Measurements from ENCODE around the gene STAT6. TPM values are rescaled to one million over a fixed set of nuclear protein-coding genes. Genes with fewer than 3 reads are reported as not detected.

STAT6 gene
- total RNA-seq, 1 donor from 2014 or later = 46.2 TPM

DNA sequence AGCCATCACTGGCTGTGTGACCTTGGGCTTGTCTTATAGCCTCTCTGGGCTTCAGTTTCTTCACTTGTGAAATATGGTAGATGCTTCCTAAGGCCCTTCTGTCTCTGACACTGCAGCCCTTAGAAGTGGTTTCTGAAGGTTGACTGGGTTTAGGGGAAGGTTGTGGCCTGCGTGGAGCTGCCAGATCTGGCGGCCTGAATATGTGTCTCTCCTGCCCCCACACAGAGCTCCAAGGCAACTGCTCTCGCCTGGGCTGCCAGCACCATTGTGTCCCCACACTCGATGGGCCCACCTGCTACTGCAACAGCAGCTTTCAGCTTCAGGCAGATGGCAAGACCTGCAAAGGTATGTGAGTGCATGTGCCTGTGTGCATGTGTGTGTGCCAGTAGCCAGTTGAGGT is 32.3 kb upstream of the STAT6 start:
- Histone ChIP-seq H3K27ac (replicated peaks) (peak overlapping the region; percentile 99), H3K4me1 (peaks cover 96% of the 10 kb centered on the region)

DNA sequence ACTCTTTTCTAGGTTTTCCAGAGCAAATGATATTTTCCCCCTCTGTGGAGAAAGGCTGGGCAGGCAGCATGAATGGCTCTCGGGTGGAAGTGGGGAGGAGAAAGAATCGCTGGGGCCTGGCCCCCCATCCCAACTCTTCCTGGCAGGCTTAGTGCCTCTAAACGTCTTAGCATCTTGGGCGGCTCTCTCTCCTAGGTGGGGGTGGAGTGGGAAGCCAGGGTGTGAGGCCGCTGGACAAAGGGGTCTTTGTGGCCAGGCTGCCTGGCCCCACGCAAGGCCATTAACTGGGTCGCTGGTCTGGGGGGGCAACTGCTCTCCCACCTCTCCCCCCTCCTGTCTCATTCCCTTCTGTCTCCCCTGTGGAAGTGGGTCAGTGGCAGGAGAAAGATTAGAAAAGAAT is 31.6 kb upstream of the STAT6 start:
- peak overlapping the region; percentile 99 for H3K27ac ChIP-seq (replicated peaks)
- DNase-seq = no peak
- H3K4me3 ChIP-seq = no peak overlapping the region
- H3K9me3 ChIP-seq (replicated peaks) = no peaks in the 10 kb centered on the region
- no peaks in the 10 kb centered on the region for H3K27me3 ChIP-seq (ENCODE audit: low read depth)
- peaks cover 96% of the 10 kb centered on the region for H3K4me1 ChIP-seq
- TF ChIP-seq, protein P1, sequence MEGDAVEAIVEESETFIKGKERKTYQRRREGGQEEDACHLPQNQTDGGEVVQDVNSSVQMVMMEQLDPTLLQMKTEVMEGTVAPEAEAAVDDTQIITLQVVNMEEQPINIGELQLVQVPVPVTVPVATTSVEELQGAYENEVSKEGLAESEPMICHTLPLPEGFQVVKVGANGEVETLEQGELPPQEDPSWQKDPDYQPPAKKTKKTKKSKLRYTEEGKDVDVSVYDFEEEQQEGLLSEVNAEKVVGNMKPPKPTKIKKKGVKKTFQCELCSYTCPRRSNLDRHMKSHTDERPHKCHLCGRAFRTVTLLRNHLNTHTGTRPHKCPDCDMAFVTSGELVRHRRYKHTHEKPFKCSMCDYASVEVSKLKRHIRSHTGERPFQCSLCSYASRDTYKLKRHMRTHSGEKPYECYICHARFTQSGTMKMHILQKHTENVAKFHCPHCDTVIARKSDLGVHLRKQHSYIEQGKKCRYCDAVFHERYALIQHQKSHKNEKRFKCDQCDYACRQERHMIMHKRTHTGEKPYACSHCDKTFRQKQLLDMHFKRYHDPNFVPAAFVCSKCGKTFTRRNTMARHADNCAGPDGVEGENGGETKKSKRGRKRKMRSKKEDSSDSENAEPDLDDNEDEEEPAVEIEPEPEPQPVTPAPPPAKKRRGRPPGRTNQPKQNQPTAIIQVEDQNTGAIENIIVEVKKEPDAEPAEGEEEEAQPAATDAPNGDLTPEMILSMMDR (IDR thresholded peaks at IDR 0.05; ENCODE audit: borderline replicate concordance) = no peak
- intact Hi-C loops (cut with micrococcal nuclease) = no loop called here
- peaks cover 76% of the 10 kb centered on the region for H3K36me3 ChIP-seq

More for the DNA sequence above, 32.3 kb upstream of the STAT6 start:
- no peaks in the 10 kb centered on the region for H3K27me3 ChIP-seq (ENCODE audit: low read depth)
- H3K36me3 ChIP-seq = peaks cover 76% of the 10 kb centered on the region
- H3K4me3 ChIP-seq = no peak overlapping the region
- intact Hi-C loops (cut with micrococcal nuclease) = no loop called here
- DNase-seq = no peak
- TF ChIP-seq, protein P1 (IDR thresholded peaks at IDR 0.05; ENCODE audit: borderline replicate concordance) = no peak
- H3K9me3 ChIP-seq (replicated peaks) = no peaks in the 10 kb centered on the region

DNA sequence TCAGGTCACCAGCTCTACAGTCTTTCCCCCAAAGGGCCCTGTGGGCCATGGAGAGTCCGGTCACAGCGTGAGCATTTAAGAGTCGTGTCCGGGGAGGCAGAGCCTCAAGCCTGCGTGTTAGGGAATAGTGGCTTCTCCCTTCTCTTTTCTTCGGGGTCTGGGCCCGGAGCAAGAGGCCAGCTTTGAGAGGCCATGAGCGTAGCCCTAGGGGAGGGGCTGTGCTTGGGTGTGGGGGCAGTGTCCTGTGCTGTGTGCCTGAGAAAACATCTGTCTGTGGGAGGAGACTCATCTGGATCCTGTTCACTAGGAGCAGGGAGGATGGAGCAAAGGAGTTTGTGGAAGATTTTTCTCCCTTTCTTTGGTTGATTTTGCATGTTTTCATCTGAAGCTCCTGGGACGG is 31.0 kb upstream of the STAT6 start:
- Histone ChIP-seq H3K27ac (replicated peaks) (peak overlapping the region; percentile 99), H3K4me3 (no peak overlapping the region), H3K36me3 (peaks cover 76% of the 10 kb centered on the region), H3K4me1 (peaks cover 96% of the 10 kb centered on the region), H3K9me3 (replicated peaks) (no peaks in the 10 kb centered on the region), H3K27me3 (ENCODE audit: low read depth) (no peaks in the 10 kb centered on the region)
- DNase-seq = no peak
- intact Hi-C loops (cut with micrococcal nuclease) = no loop called here
- TF ChIP-seq, protein P1 (IDR thresholded peaks at IDR 0.05; ENCODE audit: borderline replicate concordance) = no peak

DNA sequence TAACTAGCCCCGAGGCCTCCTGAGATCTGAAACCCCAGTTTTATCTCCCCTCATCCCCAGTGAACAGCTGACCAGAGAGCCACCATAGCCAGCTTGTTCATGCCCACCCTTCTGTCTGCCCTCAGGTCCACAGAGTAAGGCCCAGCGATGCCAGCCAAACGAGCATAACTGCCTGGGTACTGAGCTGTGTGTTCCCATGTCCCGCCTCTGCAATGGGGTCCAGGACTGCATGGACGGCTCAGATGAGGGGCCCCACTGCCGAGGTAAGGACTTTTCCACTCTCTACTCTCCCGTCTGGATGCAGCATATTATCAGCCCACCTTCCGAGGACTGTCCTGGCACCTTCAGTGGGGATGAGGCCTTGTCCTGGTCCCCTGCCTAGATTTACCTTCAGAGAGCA is 30.1 kb upstream of the STAT6 start:
- Histone ChIP-seq H3K9me3 (replicated peaks) (no peaks in the 10 kb centered on the region), H3K4me3 (no peak overlapping the region), H3K4me1 (peaks cover 96% of the 10 kb centered on the region), H3K36me3 (peaks cover 69% of the 10 kb centered on the region), H3K27me3 (ENCODE audit: low read depth) (no peaks in the 10 kb centered on the region), H3K27ac (replicated peaks) (peak overlapping the region; percentile 99)
- no peak for DNase-seq
- intact Hi-C loops (cut with micrococcal nuclease) = no loop called here
- TF ChIP-seq, protein P1 (IDR thresholded peaks at IDR 0.05; ENCODE audit: borderline replicate concordance) = no peak

DNA sequence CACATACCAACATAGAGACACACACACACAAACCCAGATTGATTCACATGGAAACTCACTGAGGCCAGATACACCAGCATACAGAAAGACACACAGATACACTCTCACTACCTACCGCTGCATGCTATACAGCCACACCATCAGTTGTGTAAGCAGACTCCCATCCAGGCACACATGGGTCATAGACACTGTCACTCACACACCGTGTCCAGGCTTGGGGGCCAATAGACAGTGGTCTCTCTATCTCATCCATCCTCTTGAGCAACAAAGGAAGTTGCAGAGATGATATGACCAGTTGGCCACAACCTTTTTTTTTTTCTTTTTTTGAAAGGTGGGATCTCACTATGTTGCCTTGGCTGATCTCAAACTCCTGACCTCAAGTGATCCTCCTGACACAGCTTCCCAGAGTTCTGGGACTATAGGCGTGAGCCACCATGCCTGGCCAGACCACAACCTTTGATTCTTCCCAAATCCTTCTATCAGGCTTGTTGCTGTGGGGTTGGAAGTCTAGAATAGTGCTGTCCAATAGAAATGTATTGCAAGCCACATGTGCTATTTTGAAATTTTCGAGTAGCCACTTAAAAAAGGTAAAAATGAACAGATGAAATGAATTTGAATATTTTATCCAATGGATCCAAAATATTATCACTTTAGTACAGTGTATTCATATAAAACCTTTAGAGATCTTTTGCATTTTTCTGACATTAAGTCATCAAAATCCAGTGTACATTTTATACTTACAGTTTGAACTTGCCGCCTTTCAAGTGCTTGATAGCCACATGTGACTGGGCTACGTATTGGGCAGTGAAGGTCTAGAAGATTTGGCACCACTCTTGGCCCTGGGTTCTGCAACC is 28.9 kb upstream of the STAT6 start:
- Histone ChIP-seq H3K9me3 (replicated peaks) (no peaks in the 10 kb centered on the region), H3K4me3 (no peak overlapping the region), H3K27ac (replicated peaks) (peak overlapping the region; percentile 99), H3K4me1 (peaks cover 96% of the 10 kb centered on the region), H3K27me3 (ENCODE audit: low read depth) (no peaks in the 10 kb centered on the region), H3K36me3 (peaks cover 57% of the 10 kb centered on the region)
- intact Hi-C loops (cut with micrococcal nuclease) = no loop called here
- DNase-seq = no peak
- TF ChIP-seq, protein P1 (IDR thresholded peaks at IDR 0.05; ENCODE audit: borderline replicate concordance) = no peak
